Skeletal muscle tissue (tissue), 4 donors: Measurements from ENCODE around the gene ANTXR1. TPM values are rescaled to one million over a fixed set of nuclear protein-coding genes. Genes with fewer than 3 reads are reported as not detected.

Source experiments
- H3K27ac ChIP-seq: one replicate; pipeline ENCODE4 v1.7.0; 2013; ENCODE audit warnings: mild to moderate bottlenecking, low read depth, low read length, inconsistent platforms
- H3K27me3 ChIP-seq, 3 donors: one replicate each; pipeline ENCODE4 v1.7.0; 2013; ENCODE audit warnings: low read length in 3 of 3; ENCODE audit not compliant: control insufficient read depth in 3 of 3, insufficient read depth in 3 of 3
- H3K36me3 ChIP-seq, 3 donors: one replicate each; pipeline ENCODE4 v1.7.0; 2013; ENCODE audit warnings: low read length in 3 of 3; ENCODE audit not compliant: control insufficient read depth in 3 of 3, insufficient read depth in 3 of 3
- H3K4me1 ChIP-seq, 3 donors: one replicate each; pipeline ENCODE4 v1.7.0; 2013; ENCODE audit warnings: low read length in 3 of 3, mild to moderate bottlenecking in 3 of 3; ENCODE audit not compliant: control insufficient read depth in 3 of 3, insufficient read depth in 3 of 3
- H3K4me3 ChIP-seq, 3 donors: one replicate each; pipeline ENCODE4 v1.7.0; 2013; ENCODE audit warnings: low read length in 3 of 3
- H3K9ac ChIP-seq, 3 donors: one replicate each; pipeline ENCODE4 v1.7.0; 2013; ENCODE audit warnings: low read length in 3 of 3, mild to moderate bottlenecking in 3 of 3, moderate library complexity in 2 of 3, low read depth in 1 of 3
- H3K9me3 ChIP-seq, 3 donors: one replicate each; pipeline ENCODE4 v1.7.0; 2013; ENCODE audit warnings: low read length in 3 of 3; ENCODE audit not compliant: control insufficient read depth in 3 of 3
- total RNA-seq: library from RNA; depleted of rRNA; stranded (reverse); fragments of >200 nt; gene quantifications from one replicate; pipeline ENCODE4 v1.2.3, GENCODE V29; 2014
- donor health status: Osteomylitis.

Gene ANTXR1
- total RNA-seq, 1 donor from 2014 or later, result 86.6 TPM

DNA sequence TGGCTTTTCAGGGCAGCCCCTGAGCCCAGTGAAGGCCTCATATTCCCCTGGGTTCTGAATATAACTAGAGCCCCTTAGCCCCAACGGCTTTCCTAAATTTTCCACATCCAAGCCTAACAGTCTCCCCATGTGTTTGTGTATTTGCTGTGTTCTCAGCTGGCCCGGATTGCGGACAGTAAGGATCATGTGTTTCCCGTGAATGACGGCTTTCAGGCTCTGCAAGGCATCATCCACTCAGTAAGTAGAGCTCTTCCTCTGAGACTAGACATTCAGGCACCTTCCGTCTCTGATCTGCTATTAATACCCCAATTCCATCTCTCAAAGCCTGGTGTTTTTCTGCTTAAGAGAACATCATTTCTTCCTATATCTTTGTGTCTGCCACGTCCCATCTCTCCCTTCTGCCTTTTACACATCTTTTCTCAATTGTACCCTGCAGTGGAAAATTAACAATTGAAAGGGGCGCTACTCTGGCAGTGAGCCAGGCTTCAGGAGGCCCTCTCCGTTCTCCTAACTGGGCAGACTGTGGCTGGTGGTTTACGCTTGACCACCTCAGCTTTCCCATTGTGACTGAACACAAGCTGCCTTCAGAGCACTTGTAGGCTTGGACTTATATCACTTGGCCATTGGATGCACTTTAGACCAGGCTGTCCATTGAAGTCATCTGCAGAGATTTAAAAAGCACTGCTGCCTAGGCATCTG lies 64.4 kb downstream of the ANTXR1 start:
- Histone ChIP-seq H3K27me3 (no peaks in the 10 kb centered on the region), H3K9ac (no peak overlapping the region), H3K4me3 (no peak overlapping the region), H3K4me1 (peaks cover 3 to 4% (median 4%) of the 10 kb centered on the region in 3 donors), H3K27ac (no peak overlapping the region), H3K36me3 (peaks cover 2 to 10% (median 10%) of the 10 kb centered on the region in 3 donors), H3K9me3 (no peaks in the 10 kb centered on the region)

GRCh38 chr2:69080071-69080470 lies 67.1 kb downstream of the ANTXR1 start:
- H3K4me3 ChIP-seq, result no peak overlapping the region
- H3K27ac ChIP-seq, result no peak overlapping the region
- no peak overlapping the region for H3K9ac ChIP-seq
- no peaks in the 10 kb centered on the region for H3K27me3 ChIP-seq
- H3K36me3 ChIP-seq, result peaks cover 2 to 10% (median 10%) of the 10 kb centered on the region in 3 donors
- peaks cover 15 to 18% (median 18%) of the 10 kb centered on the region in 3 donors for H3K4me1 ChIP-seq
- no peaks in the 10 kb centered on the region for H3K9me3 ChIP-seq

GRCh38 chr2:69081001-69081580 lies 68.1 kb downstream of the ANTXR1 start:
- Histone ChIP-seq H3K36me3 (peaks cover 2 to 10% (median 10%) of the 10 kb centered on the region in 3 donors), H3K27me3 (no peaks in the 10 kb centered on the region), H3K4me1 (peaks cover 15 to 18% (median 18%) of the 10 kb centered on the region in 3 donors), H3K9ac (no peak overlapping the region), H3K27ac (peak overlapping the region; percentile 3), H3K9me3 (no peaks in the 10 kb centered on the region), H3K4me3 (no peak overlapping the region)

DNA sequence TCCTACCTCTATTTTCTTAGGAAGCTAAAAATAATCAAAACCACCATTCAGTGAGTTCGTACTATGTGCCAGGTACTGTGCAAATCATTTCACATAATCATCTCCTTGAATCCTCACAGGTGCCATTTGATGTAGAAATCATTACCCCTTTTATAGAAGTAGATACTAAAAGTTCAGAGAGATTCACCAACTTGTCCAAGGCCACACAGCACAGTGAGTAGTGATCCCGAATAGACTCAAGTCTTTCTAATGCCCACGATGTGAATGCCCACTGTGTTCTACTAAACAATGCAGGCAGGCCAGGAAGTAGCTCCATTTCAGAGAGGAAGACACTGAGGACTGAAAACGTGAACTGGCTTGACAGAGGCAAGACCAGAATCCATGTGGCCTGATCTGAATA lies 68.8 kb downstream of the ANTXR1 start:
- H3K9ac ChIP-seq, result no peak overlapping the region
- H3K9me3 ChIP-seq, result no peaks in the 10 kb centered on the region
- H3K36me3 ChIP-seq, result peaks cover 2 to 10% (median 10%) of the 10 kb centered on the region in 3 donors
- no peaks in the 10 kb centered on the region for H3K27me3 ChIP-seq
- peaks cover 15 to 18% (median 18%) of the 10 kb centered on the region in 3 donors for H3K4me1 ChIP-seq
- H3K4me3 ChIP-seq, result no peak overlapping the region
- peak overlapping the region; percentile 60 for H3K27ac ChIP-seq

DNA sequence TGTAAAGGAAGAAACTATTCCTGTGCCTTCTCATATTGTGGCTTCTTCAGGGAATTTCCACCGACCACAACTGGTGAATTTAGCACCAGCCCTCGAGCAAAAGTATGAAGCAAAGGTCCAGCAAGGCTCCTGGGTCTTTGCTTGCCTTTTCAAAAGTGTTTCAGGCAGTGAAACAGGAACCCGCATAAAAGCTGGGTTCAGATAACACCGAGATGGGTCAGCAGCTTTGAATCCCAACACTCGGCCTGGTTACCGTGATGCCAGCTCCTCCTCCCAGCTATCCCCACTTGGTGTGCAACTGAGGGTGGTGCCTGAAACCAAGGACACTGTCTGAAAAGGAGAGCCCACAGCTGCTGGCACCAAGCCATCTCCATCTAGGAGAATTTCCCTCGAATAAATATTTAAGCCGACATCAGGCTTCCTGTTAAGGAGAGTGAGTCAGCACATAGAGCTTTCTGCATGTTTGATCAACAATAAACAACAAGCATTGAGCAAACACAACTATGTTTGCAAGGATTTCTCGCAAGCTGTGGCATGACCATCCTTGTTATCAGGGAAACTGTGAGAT lies 69.5 kb downstream of the ANTXR1 start:
- Histone ChIP-seq H3K27me3 (no peaks in the 10 kb centered on the region), H3K36me3 (peaks cover 2 to 9% (median 8%) of the 10 kb centered on the region in 3 donors), H3K4me1 (peaks cover 15 to 18% (median 18%) of the 10 kb centered on the region in 3 donors), H3K9me3 (no peaks in the 10 kb centered on the region), H3K4me3 (no peak overlapping the region), H3K27ac (peak overlapping the region; percentile 60), H3K9ac (no peak overlapping the region)

DNA sequence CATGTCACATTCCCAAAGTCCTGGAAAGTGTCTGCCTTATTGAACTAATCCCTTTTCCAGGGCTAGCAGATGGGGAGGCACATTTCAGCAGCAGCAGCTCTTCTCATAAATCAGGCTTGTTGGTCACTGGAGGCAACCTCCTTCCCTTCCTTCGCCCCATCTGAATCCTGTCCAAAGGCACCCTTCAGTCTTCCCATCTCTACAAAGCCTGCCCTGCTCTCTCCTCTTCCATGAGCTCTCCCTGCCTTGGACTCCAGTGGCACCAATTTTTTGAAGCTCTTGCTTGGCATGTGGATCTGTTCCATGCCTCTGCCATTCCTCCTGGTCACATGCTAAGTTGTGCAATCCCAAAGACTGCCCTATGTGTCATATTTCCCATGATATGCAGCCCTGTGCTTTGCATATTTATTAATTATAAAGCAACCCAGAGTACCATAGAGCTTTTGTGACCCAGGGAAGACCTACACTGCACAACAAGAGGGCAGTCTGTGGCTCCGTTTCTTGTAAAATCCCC lies 70.3 kb downstream of the ANTXR1 start:
- peaks cover 15 to 18% (median 18%) of the 10 kb centered on the region in 3 donors for H3K4me1 ChIP-seq
- peak overlapping the region; percentile 38 for H3K27ac ChIP-seq
- no peaks in the 10 kb centered on the region for H3K27me3 ChIP-seq
- no peak overlapping the region for H3K9ac ChIP-seq
- H3K9me3 ChIP-seq, result no peaks in the 10 kb centered on the region
- H3K36me3 ChIP-seq, result peaks cover 0 to 2% (median under 1%) of the 10 kb centered on the region in 3 donors
- peak overlapping the region in 2 of 3 donors; percentile 14 to 37 for H3K4me3 ChIP-seq

DNA sequence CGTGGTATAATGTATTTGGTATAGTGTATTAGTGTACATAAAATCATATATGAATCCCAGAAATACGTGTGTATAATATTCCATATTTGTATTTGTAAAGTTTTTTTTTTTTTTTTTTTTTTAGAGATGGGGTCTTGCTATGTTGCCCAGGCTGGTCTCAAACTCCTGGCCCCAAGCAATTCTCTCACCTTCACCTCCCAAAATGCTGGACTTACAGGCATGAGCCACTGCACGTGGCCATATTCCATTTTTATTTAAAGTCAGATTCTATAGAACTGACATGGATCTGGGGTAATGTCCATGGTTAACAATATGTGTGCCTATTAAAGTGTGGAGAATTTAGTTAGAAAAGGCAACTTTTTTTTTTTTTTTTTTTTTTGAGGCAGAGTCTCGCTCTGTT lies 71.5 kb downstream of the ANTXR1 start:
- Histone ChIP-seq H3K36me3 (no peaks in the 10 kb centered on the region), H3K4me3 (no peak overlapping the region), H3K9ac (no peak overlapping the region), H3K4me1 (peaks cover 15 to 22% (median 20%) of the 10 kb centered on the region in 3 donors), H3K27ac (no peak overlapping the region), H3K27me3 (no peaks in the 10 kb centered on the region), H3K9me3 (no peaks in the 10 kb centered on the region)

- no peaks in the 10 kb centered on the region for H3K27me3 ChIP-seq
- no peak overlapping the region for H3K4me3 ChIP-seq
- no peak overlapping the region for H3K27ac ChIP-seq
- H3K9me3 ChIP-seq, result no peaks in the 10 kb centered on the region
- H3K36me3 ChIP-seq, result no peaks in the 10 kb centered on the region
- no peak overlapping the region for H3K9ac ChIP-seq
- peaks cover 15 to 22% (median 20%) of the 10 kb centered on the region in 3 donors for H3K4me1 ChIP-seq
Measured at GRCh38 chr2:69086466-69086865, 73.5 kb downstream of the ANTXR1 start.

GRCh38 chr2:69087211-69087911 lies 74.4 kb downstream of the ANTXR1 start:
- Histone ChIP-seq H3K36me3 (no peaks in the 10 kb centered on the region), H3K9ac (no peak overlapping the region), H3K4me3 (no peak overlapping the region), H3K4me1 (peaks cover 11 to 18% (median 18%) of the 10 kb centered on the region in 3 donors), H3K27me3 (no peaks in the 10 kb centered on the region), H3K27ac (no peak overlapping the region), H3K9me3 (no peaks in the 10 kb centered on the region)
